Measurements from ENCODE around the gene AEN. TPM values are rescaled to one million over a fixed set of nuclear protein-coding genes. Genes with fewer than 3 reads are reported as not detected.

AEN gene
- total RNA-seq, 4 donors from 2014 or later = 7.7 to 10.3 (median 8.4) TPM

- intact Hi-C loops (cut with DNase I; ENCODE audit: low total_unique reads) = no loop called here
- TF ChIP-seq POLR2A (IDR thresholded peaks at IDR 0.05) (no peak), CTCF (IDR thresholded peaks at IDR 0.05) (no peak)
- peak in 1 of 2 donors; percentile 65 for DNase-seq (ENCODE audit: low spot score in 2 of 2)
- H3K4me3 ChIP-seq (ENCODE audit: low read depth, poor library complexity, severe bottlenecking) = no peak overlapping the region
- 77 to 97% methylated on average over 8 to 9 of the region's 9 CpGs for WGBS, 2 donors
These were observed 23.6 kb downstream of the AEN start for GRCh38 chr15:88644741-88645140.

- no peak overlapping the region for H3K4me3 ChIP-seq (ENCODE audit: low read depth, poor library complexity, severe bottlenecking)
- no peak for TF ChIP-seq CTCF (IDR thresholded peaks at IDR 0.05)
- no peak for TF ChIP-seq POLR2A (IDR thresholded peaks at IDR 0.05)
- 96 to 97% methylated on average over 14 of the region's 14 CpGs for WGBS, 2 donors
- DNase-seq (ENCODE audit: low spot score in 2 of 2) = peak in 1 of 2 donors; percentile 40
- intact Hi-C loops (cut with DNase I; ENCODE audit: low total_unique reads) = no loop called here
These were observed 24.3 kb downstream of the AEN start for GRCh38 chr15:88645171-88646087.

GRCh38 chr15:88646088-88646405 is 24.9 kb downstream of the AEN start:
- DNase-seq (ENCODE audit: low spot score in 2 of 2) = peak in 1 of 2 donors; percentile 15

GRCh38 chr15:88646951-88647350 is 25.8 kb downstream of the AEN start:
- TF ChIP-seq POLR2A (IDR thresholded peaks at IDR 0.05) (no peak), CTCF (IDR thresholded peaks at IDR 0.05) (no peak)
- intact Hi-C loops (cut with DNase I; ENCODE audit: low total_unique reads) = no loop called here
- WGBS, 2 donors = 75 to 83% methylated on average over 5 of the region's 5 CpGs
- peak in 1 of 2 donors; percentile 79 for DNase-seq (ENCODE audit: low spot score in 2 of 2)
- no peak overlapping the region for H3K4me3 ChIP-seq (ENCODE audit: low read depth, poor library complexity, severe bottlenecking)

More at GRCh38 chr15:88646088-88646405, 24.9 kb downstream of the AEN start:
- intact Hi-C loops (cut with DNase I; ENCODE audit: low total_unique reads) = no loop called here
- 86 to 89% methylated on average over 1 of the region's 1 CpG for WGBS, 2 donors
- no peak overlapping the region for H3K4me3 ChIP-seq (ENCODE audit: low read depth, poor library complexity, severe bottlenecking)
- TF ChIP-seq POLR2A (IDR thresholded peaks at IDR 0.05) (no peak), CTCF (IDR thresholded peaks at IDR 0.05) (no peak)

- 69 to 72% methylated on average over 11 of the region's 11 CpGs for WGBS, 2 donors
- peak in 1 of 2 donors; percentile 82 for DNase-seq (ENCODE audit: low spot score in 2 of 2)
- TF ChIP-seq CTCF (IDR thresholded peaks at IDR 0.05) (no peak), POLR2A (IDR thresholded peaks at IDR 0.05) (no peak)
- intact Hi-C loops (cut with DNase I; ENCODE audit: low total_unique reads) = no loop called here
- H3K4me3 ChIP-seq (ENCODE audit: low read depth, poor library complexity, severe bottlenecking) = no peak overlapping the region
These were observed 26.4 kb downstream of the AEN start for GRCh38 chr15:88647351-88648105.

Data from lower leg skin (tissue), 4 donors.